NCI-H446 treated with DMSO at 0.1 percent for 48 hours (cell line): ENCODE data around the gene DNAJC5.
"Not testable (repeated sequence)": the region's sequence is repeated elsewhere in the genome, so short reads cannot be mapped to it uniquely, and the experiment has no call there.

Experiments used
- DNase-seq: peaks from one replicate; lab custom pipeline; 2025; lab: John Stamatoyannopoulos, UW

DNAJC5 gene

GRCh38 chr20:63955827-63956663, 61.1 kb downstream of the DNAJC5 start, which contains the start of gene UCKL1:
TSS of gene UCKL1 (minus strand) at chr20:63956416. CDS start at chr20:63956372, 44 bp downstream.
- DNase-seq: peak; percentile 81

GRCh38 chr20:63956664-63957003, 61.7 kb downstream of the DNAJC5 start:
- DNase-seq: no peak

GRCh38 chr20:63957004-63957689, 62.2 kb downstream of the DNAJC5 start:
- no peak for DNase-seq

GRCh38 chr20:63957690-63958441, 62.9 kb downstream of the DNAJC5 start:
- DNase-seq: no peak

- no peak for DNase-seq
Measured at GRCh38 chr20:63958471-63958870, 63.5 kb downstream of the DNAJC5 start.

- DNase-seq: no peak
Measured at GRCh38 chr20:63958964-63959698, 64.2 kb downstream of the DNAJC5 start.

GRCh38 chr20:63959699-63960075, 64.8 kb downstream of the DNAJC5 start:
- no peak for DNase-seq

GRCh38 chr20:63960654-63961621, 66.0 kb downstream of the DNAJC5 start:
- DNase-seq: not testable (repeated sequence)

- DNase-seq: no peak
Measured at GRCh38 chr20:63961664-63962425, 66.9 kb downstream of the DNAJC5 start.

- no peak for DNase-seq
Measured at GRCh38 chr20:63962426-63963347, 67.8 kb downstream of the DNAJC5 start.

- no peak for DNase-seq
Measured at GRCh38 chr20:63963348-63963741, 68.4 kb downstream of the DNAJC5 start.

GRCh38 chr20:63963784-63964301, 68.9 kb downstream of the DNAJC5 start:
- no peak for DNase-seq

- no peak for DNase-seq
Measured at GRCh38 chr20:63964412-63964811, 69.5 kb downstream of the DNAJC5 start.

GRCh38 chr20:63966172-63966943, 71.4 kb downstream of the DNAJC5 start:
- no peak for DNase-seq

- DNase-seq: no peak
Measured at GRCh38 chr20:63966944-63967322, 72.0 kb downstream of the DNAJC5 start.

- no peak for DNase-seq
Measured at GRCh38 chr20:63967330-63968135, 72.6 kb downstream of the DNAJC5 start.
